ENCODE measurements around the gene GON7.
A peak's percentile ranks its signal among the peaks of the same experiment; 100 is the strongest.
"Not testable (repeated sequence)": the region's sequence is repeated elsewhere in the genome, so short reads cannot be mapped to it uniquely, and the experiment has no call there.

Gene GON7

DNA sequence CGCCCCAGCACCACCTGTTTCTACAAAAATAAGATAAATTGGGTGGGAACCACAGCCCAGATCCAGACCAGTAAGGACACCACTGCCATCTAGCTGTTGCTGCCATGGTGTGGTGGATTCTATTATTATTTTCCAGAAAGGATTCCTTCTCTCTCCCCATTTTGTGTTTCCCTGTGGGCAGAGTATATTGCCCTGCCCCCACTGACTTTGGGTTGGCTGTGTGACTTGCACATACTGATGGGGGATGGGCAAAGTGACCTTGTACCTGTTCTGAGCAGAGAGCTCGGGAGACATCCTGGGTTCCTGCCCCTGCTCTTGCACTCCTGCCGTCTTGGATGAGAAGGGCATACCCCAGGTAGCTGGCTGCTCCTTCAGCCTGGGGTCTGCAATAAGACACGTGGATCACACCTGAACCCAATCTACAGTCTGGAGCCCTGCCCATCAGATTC is 46.5 kb downstream of the GON7 start:
- Histone ChIP-seq H3K4me3 (replicated peaks; ENCODE audit: insufficient read depth, low read length) (no peak overlapping the region), H3K27ac (replicated peaks) (no peak overlapping the region), H3K27me3 (ENCODE audit: insufficient read depth, poor library complexity, severe bottlenecking) (no peaks in the 10 kb centered on the region)
- TF ChIP-seq, protein P1, sequence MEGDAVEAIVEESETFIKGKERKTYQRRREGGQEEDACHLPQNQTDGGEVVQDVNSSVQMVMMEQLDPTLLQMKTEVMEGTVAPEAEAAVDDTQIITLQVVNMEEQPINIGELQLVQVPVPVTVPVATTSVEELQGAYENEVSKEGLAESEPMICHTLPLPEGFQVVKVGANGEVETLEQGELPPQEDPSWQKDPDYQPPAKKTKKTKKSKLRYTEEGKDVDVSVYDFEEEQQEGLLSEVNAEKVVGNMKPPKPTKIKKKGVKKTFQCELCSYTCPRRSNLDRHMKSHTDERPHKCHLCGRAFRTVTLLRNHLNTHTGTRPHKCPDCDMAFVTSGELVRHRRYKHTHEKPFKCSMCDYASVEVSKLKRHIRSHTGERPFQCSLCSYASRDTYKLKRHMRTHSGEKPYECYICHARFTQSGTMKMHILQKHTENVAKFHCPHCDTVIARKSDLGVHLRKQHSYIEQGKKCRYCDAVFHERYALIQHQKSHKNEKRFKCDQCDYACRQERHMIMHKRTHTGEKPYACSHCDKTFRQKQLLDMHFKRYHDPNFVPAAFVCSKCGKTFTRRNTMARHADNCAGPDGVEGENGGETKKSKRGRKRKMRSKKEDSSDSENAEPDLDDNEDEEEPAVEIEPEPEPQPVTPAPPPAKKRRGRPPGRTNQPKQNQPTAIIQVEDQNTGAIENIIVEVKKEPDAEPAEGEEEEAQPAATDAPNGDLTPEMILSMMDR (IDR thresholded peaks at IDR 0.05; ENCODE audit: insufficient read depth, low read length): peak; percentile 18
- no peak for TF ChIP-seq GABPA (IDR thresholded peaks at IDR 0.05; ENCODE audit: low read depth)
- no peak for DNase-seq (ENCODE audit: low read depth in 1 of 2, low spot score in 1 of 2)

DNA sequence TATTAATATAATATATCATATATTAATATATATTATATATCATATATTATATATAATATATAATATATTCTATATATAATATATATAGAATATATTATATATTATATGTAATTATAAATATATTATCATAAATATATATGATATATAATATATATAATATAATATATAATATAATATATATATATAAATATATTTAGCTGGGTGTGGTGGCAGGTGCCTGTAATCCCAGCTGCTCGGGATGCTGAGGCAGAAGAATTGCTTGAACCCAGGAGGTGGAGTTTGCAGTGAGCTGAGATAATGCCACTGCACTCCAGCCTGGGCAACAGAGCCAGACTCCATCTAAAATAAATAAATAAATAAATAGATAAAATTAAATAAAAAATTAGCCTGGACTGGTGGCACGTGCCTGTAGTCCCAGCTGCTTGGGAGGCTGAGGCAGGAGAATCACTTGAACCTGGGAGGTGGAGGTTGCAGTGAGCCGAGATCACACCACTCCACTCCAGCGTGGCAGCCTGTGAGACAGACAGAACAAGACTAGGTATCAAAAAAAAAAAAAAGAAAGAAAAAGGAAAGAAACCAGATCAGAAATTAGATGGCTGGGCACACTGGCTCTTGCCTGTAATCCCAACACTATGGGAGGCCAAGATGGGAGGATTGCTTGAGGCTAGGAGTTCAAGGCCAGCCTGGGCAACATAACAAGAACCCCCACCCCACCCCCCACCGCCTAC is 47.1 kb downstream of the GON7 start:
- not testable (repeated sequence) for H3K27me3 ChIP-seq (ENCODE audit: insufficient read depth, poor library complexity, severe bottlenecking); H3K27ac ChIP-seq (replicated peaks); DNase-seq (ENCODE audit: low read depth in 1 of 2, low spot score in 1 of 2); H3K4me3 ChIP-seq (replicated peaks; ENCODE audit: insufficient read depth, low read length)

DNA sequence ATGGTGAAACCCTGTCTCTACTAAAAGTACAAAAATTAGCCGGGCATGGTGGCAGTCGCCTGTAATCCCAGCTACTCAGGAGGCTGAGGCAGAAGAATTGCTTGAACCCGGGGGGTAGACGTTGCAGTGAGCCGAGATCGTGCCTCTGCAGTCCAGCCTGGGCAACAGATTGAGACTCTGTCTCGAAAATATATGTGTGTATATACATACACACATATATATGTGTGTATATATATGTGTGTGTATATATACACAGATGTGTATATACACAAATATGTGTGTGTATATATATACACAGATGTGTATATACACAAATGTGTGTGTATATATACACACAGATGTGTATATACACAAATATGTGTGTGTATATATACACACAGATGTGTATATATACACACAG is 48.5 kb downstream of the GON7 start:
- H3K4me3 ChIP-seq (replicated peaks; ENCODE audit: insufficient read depth, low read length); DNase-seq (ENCODE audit: low read depth in 1 of 2, low spot score in 1 of 2); H3K27me3 ChIP-seq (ENCODE audit: insufficient read depth, poor library complexity, severe bottlenecking); H3K27ac ChIP-seq (replicated peaks): not testable (repeated sequence)

DNA sequence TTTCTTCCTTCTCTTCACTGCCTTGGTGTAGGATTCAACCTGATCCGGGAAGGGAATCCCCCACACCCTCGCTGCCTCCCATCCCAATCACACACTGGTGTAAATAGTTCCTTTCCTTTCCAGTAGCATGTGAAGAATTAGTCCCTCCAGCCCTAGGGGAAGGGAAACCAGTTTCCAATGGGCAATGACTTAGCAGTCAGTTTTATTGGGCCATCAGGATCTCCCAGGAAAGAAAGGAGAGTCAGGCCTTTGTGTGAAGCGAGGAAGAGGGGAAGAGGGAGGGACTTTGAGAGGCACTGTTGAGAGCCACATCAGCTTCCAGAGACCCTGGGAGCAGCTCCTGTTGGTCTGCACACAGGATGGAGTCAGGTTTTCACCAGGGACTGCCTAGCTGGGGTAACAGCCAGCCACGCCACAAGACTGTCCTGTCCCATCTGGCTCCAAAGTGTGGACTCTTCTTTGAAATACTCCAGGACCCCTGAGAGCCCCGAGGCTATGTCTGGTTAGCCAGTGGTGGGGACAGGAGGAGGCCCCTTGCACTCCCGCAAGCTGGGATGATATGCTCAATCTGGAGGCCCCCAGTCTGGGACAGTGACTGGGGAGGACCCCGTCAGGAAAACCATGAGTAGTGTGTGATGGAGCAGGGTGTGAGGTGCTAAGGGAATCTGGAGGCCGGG is 50.0 kb downstream of the GON7 start:
- DNase-seq (ENCODE audit: low read depth in 1 of 2, low spot score in 1 of 2): no peak

DNA sequence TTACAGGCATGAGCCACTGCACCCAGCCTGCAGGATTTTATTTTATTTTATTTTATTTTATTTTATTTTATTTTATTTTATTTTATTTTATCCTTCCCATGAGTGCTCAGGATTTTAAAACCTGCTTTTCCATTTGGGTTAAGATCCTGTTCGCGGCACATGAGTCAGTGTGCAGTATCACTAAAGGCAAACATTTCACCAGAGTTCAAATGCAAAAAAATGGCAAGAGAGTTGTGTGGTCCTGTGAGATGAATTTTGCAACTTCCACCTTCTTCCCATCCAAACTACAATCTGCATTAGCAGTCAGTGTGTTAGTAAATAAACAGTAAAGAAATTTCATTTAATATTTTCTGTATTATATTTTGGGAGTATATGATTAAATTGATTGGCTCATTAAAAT is 51.2 kb downstream of the GON7 start:
- H3K27ac ChIP-seq (replicated peaks): no peak overlapping the region
- no peak overlapping the region for H3K4me3 ChIP-seq (replicated peaks; ENCODE audit: insufficient read depth, low read length)
- H3K27me3 ChIP-seq (ENCODE audit: insufficient read depth, poor library complexity, severe bottlenecking): no peaks in the 10 kb centered on the region
- TF ChIP-seq SPI1 (IDR thresholded peaks at IDR 0.05; ENCODE audit: borderline replicate concordance, low read depth) (no peak), GABPA (IDR thresholded peaks at IDR 0.05; ENCODE audit: low read depth) (no peak), POLR2AphosphoS5 (IDR thresholded peaks at IDR 0.05; ENCODE audit: low read depth) (no peak)
- TF ChIP-seq, protein P1 (IDR thresholded peaks at IDR 0.05; ENCODE audit: insufficient read depth, low read length): no peak
- TF ChIP-seq, protein P2, sequence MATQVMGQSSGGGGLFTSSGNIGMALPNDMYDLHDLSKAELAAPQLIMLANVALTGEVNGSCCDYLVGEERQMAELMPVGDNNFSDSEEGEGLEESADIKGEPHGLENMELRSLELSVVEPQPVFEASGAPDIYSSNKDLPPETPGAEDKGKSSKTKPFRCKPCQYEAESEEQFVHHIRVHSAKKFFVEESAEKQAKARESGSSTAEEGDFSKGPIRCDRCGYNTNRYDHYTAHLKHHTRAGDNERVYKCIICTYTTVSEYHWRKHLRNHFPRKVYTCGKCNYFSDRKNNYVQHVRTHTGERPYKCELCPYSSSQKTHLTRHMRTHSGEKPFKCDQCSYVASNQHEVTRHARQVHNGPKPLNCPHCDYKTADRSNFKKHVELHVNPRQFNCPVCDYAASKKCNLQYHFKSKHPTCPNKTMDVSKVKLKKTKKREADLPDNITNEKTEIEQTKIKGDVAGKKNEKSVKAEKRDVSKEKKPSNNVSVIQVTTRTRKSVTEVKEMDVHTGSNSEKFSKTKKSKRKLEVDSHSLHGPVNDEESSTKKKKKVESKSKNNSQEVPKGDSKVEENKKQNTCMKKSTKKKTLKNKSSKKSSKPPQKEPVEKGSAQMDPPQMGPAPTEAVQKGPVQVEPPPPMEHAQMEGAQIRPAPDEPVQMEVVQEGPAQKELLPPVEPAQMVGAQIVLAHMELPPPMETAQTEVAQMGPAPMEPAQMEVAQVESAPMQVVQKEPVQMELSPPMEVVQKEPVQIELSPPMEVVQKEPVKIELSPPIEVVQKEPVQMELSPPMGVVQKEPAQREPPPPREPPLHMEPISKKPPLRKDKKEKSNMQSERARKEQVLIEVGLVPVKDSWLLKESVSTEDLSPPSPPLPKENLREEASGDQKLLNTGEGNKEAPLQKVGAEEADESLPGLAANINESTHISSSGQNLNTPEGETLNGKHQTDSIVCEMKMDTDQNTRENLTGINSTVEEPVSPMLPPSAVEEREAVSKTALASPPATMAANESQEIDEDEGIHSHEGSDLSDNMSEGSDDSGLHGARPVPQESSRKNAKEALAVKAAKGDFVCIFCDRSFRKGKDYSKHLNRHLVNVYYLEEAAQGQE (IDR thresholded peaks at IDR 0.05; ENCODE audit: insufficient replicate concordance, low read depth): no peak
- DNase-seq (ENCODE audit: low read depth in 1 of 2, low spot score in 1 of 2): no peak

More for the DNA sequence above, 50.0 kb downstream of the GON7 start:
- no peak for TF ChIP-seq SPI1 (IDR thresholded peaks at IDR 0.05; ENCODE audit: borderline replicate concordance, low read depth)
- TF ChIP-seq, protein P1 (IDR thresholded peaks at IDR 0.05; ENCODE audit: insufficient read depth, low read length): no peak
- TF ChIP-seq, protein P2 (IDR thresholded peaks at IDR 0.05; ENCODE audit: insufficient replicate concordance, low read depth): no peak
- no peak for TF ChIP-seq GABPA (IDR thresholded peaks at IDR 0.05; ENCODE audit: low read depth)
- no peak for TF ChIP-seq POLR2AphosphoS5 (IDR thresholded peaks at IDR 0.05; ENCODE audit: low read depth)
- H3K27me3 ChIP-seq (ENCODE audit: insufficient read depth, poor library complexity, severe bottlenecking): no peaks in the 10 kb centered on the region
- H3K4me3 ChIP-seq (replicated peaks; ENCODE audit: insufficient read depth, low read length): no peak overlapping the region
- H3K27ac ChIP-seq (replicated peaks): no peak overlapping the region

All from HL-60 (cell line).